Kidney epithelial cell (primary cell): ENCODE results near the gene NUMBL. TPM values are rescaled to one million over a fixed set of nuclear protein-coding genes. Genes with fewer than 3 reads are reported as not detected.
"Not testable (repeated sequence)": the region's sequence is repeated elsewhere in the genome, so short reads cannot be mapped to it uniquely, and the experiment has no call there.

Experiments used
- DNase-seq: peaks from one replicate; pipeline ENCODE4 v3.0.0-alpha.2; 2010; ENCODE audit warnings: low read depth
- H3K27me3 ChIP-seq: 2 replicates; pipeline ENCODE4 v1.6.0; 2011; ENCODE audit warnings: low read length; ENCODE audit not compliant: control insufficient read depth, insufficient read depth
- H3K36me3 ChIP-seq: 2 replicates; pipeline ENCODE4 v1.5.1; 2011; ENCODE audit warnings: low read length; ENCODE audit not compliant: control insufficient read depth, insufficient read depth
- H3K4me3 ChIP-seq: 2 replicates; pipeline ENCODE4 v1.5.1; 2011; ENCODE audit warnings: low read depth, mild to moderate bottlenecking, control low read depth, low read length
- CTCF ChIP-seq: IDR thresholded peaks from 2 replicates; pipeline ENCODE4 v1.5.1; 2011; ENCODE audit warnings: mild to moderate bottlenecking, moderate library complexity, low read length, control low read depth, inconsistent platforms; ENCODE audit not compliant: insufficient read depth, poor library complexity, severe bottlenecking
- total RNA-seq: library from RNA; depleted of rRNA; stranded (reverse); fragments of >200 nt; gene quantifications from 2 replicates; pipeline ENCODE4 v1.2.3, GENCODE V29; 2015

Gene NUMBL
- total RNA-seq, 1 donor from 2014 or later, result 20.0 TPM

GRCh38 chr19:40627486-40628279 is 62.8 kb downstream of the NUMBL start:
- Histone ChIP-seq H3K27me3 (no peaks in the 10 kb centered on the region), H3K36me3 (no peaks in the 10 kb centered on the region), H3K4me3 (no peak overlapping the region)
- no peak for DNase-seq
- no peak for TF ChIP-seq CTCF

- TF ChIP-seq CTCF, result no peak
- Histone ChIP-seq H3K36me3 (no peaks in the 10 kb centered on the region), H3K4me3 (no peak overlapping the region), H3K27me3 (no peaks in the 10 kb centered on the region)
- DNase-seq, result no peak
Observed at GRCh38 chr19:40626918-40627317, 63.5 kb downstream of the NUMBL start.

- TF ChIP-seq CTCF, result no peak
- H3K4me3 ChIP-seq, result no peak overlapping the region
- H3K36me3 ChIP-seq, result no peaks in the 10 kb centered on the region
- H3K27me3 ChIP-seq, result no peaks in the 10 kb centered on the region
- no peak for DNase-seq
Observed at GRCh38 chr19:40625406-40626120, 64.9 kb downstream of the NUMBL start.

- not testable (repeated sequence) for H3K36me3 ChIP-seq, H3K27me3 ChIP-seq, H3K4me3 ChIP-seq, DNase-seq
Observed at GRCh38 chr19:40624369-40625153, 65.9 kb downstream of the NUMBL start.

GRCh38 chr19:40623403-40624251 is 66.8 kb downstream of the NUMBL start:
- no peaks in the 10 kb centered on the region for H3K36me3 ChIP-seq
- no peak overlapping the region for H3K4me3 ChIP-seq
- TF ChIP-seq CTCF, result no peak
- H3K27me3 ChIP-seq, result no peaks in the 10 kb centered on the region
- DNase-seq, result no peak
